Measurements from ENCODE around the gene RNF215. TPM values are rescaled to one million over a fixed set of nuclear protein-coding genes. Genes with fewer than 3 reads are reported as not detected.
"Not testable (repeated sequence)": the region's sequence is repeated elsewhere in the genome, so short reads cannot be mapped to it uniquely, and the experiment has no call there.

Gene RNF215
- total RNA-seq, 1 donor = 14.0 TPM

- no peak for DNase-seq (ENCODE audit: low read depth in 2 of 3, low spot score in 2 of 3)
Observed at GRCh38 chr22:30421695-30422480, 34.7 kb upstream of the RNF215 start.

- DNase-seq (ENCODE audit: low read depth in 2 of 3, low spot score in 2 of 3) = no peak
Observed at GRCh38 chr22:30420347-30421125, 33.3 kb upstream of the RNF215 start.

GRCh38 chr22:30416837-30417236 is 29.6 kb upstream of the RNF215 start:
- no peak for DNase-seq (ENCODE audit: low read depth in 2 of 3, low spot score in 2 of 3)

- DNase-seq (ENCODE audit: low read depth in 2 of 3, low spot score in 2 of 3) = no peak
Observed at GRCh38 chr22:30416403-30416802, 29.2 kb upstream of the RNF215 start.

- DNase-seq (ENCODE audit: low read depth in 2 of 3, low spot score in 2 of 3) = no peak
Observed at GRCh38 chr22:30414525-30415047, 27.4 kb upstream of the RNF215 start.

- DNase-seq (ENCODE audit: low read depth in 2 of 3, low spot score in 2 of 3) = no peak
Observed at GRCh38 chr22:30413745-30414524, 26.7 kb upstream of the RNF215 start.

GRCh38 chr22:30413001-30413400 is 25.8 kb upstream of the RNF215 start:
- DNase-seq (ENCODE audit: low read depth in 2 of 3, low spot score in 2 of 3) = no peak

GRCh38 chr22:30411780-30412179 is 24.6 kb upstream of the RNF215 start:
- DNase-seq (ENCODE audit: low read depth in 2 of 3, low spot score in 2 of 3) = no peak

- DNase-seq (ENCODE audit: low read depth in 2 of 3, low spot score in 2 of 3) = no peak
Observed at GRCh38 chr22:30408388-30409102, 21.3 kb upstream of the RNF215 start.

GRCh38 chr22:30406400-30406799 is 19.2 kb upstream of the RNF215 start:
- no peak for DNase-seq (ENCODE audit: low read depth in 2 of 3, low spot score in 2 of 3)

- no peak for DNase-seq (ENCODE audit: low read depth in 2 of 3, low spot score in 2 of 3)
Observed at GRCh38 chr22:30405731-30406130, 18.5 kb upstream of the RNF215 start.

- DNase-seq (ENCODE audit: low read depth in 2 of 3, low spot score in 2 of 3) = no peak
Observed at GRCh38 chr22:30404307-30404706, 17.1 kb upstream of the RNF215 start.

- not testable (repeated sequence) for DNase-seq (ENCODE audit: low read depth in 2 of 3, low spot score in 2 of 3)
Observed at GRCh38 chr22:30402766-30403104, 15.5 kb upstream of the RNF215 start.

- DNase-seq (ENCODE audit: low read depth in 2 of 3, low spot score in 2 of 3) = no peak
Observed at GRCh38 chr22:30402028-30402765, 15.0 kb upstream of the RNF215 start.

- not testable (repeated sequence) for DNase-seq (ENCODE audit: low read depth in 2 of 3, low spot score in 2 of 3)
Observed at GRCh38 chr22:30401024-30401423, 13.8 kb upstream of the RNF215 start.

GRCh38 chr22:30400159-30400558 is 12.9 kb upstream of the RNF215 start:
- no peak for DNase-seq (ENCODE audit: low read depth in 2 of 3, low spot score in 2 of 3)

- DNase-seq (ENCODE audit: low read depth in 2 of 3, low spot score in 2 of 3) = no peak
Observed at GRCh38 chr22:30399718-30400117, 12.5 kb upstream of the RNF215 start.

GRCh38 chr22:30398685-30399680 is 11.8 kb upstream of the RNF215 start:
- DNase-seq (ENCODE audit: low read depth in 2 of 3, low spot score in 2 of 3) = no peak
